MCF 10A (cell line): ENCODE data around the gene ODAD4. TPM values are rescaled to one million over a fixed set of nuclear protein-coding genes. Genes with fewer than 3 reads are reported as not detected.

Experiments
- BruUV-seq: library from RNA; stranded (reverse); fragments of 400-500 nt; replicated peaks from 2 replicates; lab custom pipeline; 2021; lab: Mats Ljungman, UMichigan
- CTCF ChIA-PET: fragments of 300-600 bp; sonication (Branson Sonifier 250); formaldehyde crosslinking; extraction: SDS; loops from one replicate; lab custom pipeline; 2021; ENCODE audit warnings: antibody characterized with exemption, inconsistent platforms; lab: Yijun Ruan, JAX
- POLR2A ChIA-PET: fragments of 300-600, 350-650 bp; sonication (Branson Sonifier 250); formaldehyde crosslinking; extraction: SDS; loops from one replicate; lab custom pipeline; 2020; ENCODE audit warnings: antibody characterized with exemption, inconsistent platforms; lab: Yijun Ruan, JAX
- DNase-seq: peaks from one replicate; pipeline ENCODE4 v3.0.0-alpha.2; 2018; ENCODE audit not compliant: unreplicated experiment
- H3K27ac Mint-ChIP-seq: one replicate; pipeline ENCODE4 v1.8.0; 2022; ENCODE audit warnings: mild to moderate bottlenecking, low read depth, mixed read lengths; ENCODE audit not compliant: unreplicated experiment
- H3K27me3 Mint-ChIP-seq: one replicate; pipeline ENCODE4 v1.8.0; 2022; ENCODE audit warnings: mixed read lengths; ENCODE audit not compliant: insufficient read depth, unreplicated experiment
- H3K36me3 Mint-ChIP-seq: one replicate; pipeline ENCODE4 v1.8.0; 2022; ENCODE audit warnings: mild to moderate bottlenecking, moderate library complexity, mixed read lengths; ENCODE audit not compliant: insufficient read depth, unreplicated experiment
- H3K4me1 Mint-ChIP-seq: one replicate; pipeline ENCODE4 v1.8.0; 2022; ENCODE audit warnings: mixed read lengths; ENCODE audit not compliant: insufficient read depth, unreplicated experiment
- H3K4me3 Mint-ChIP-seq: one replicate; pipeline ENCODE4 v1.8.0; 2022; ENCODE audit warnings: mild to moderate bottlenecking, moderate library complexity, mixed read lengths; ENCODE audit not compliant: unreplicated experiment
- H3K9me3 Mint-ChIP-seq: one replicate; pipeline ENCODE4 v1.8.0; 2022; ENCODE audit warnings: mixed read lengths; ENCODE audit not compliant: unreplicated experiment
- intact Hi-C: fragments of 100-400 bp; cut with micrococcal nuclease; formaldehyde crosslinking; loops from 2 replicates; pipeline ENCODE4 v1.14.1; 2022
- total RNA-seq: library from RNA; stranded (reverse); gene quantifications from 2 replicates; pipeline ENCODE4 v1.2.3, GENCODE V29; 2022
- TF ChIP-seq, protein P1 (sequence below): fragments of 200-600 bp; IDR thresholded peaks from one replicate; pipeline ENCODE4 v1.8.0; 2022; ENCODE audit warnings: antibody characterized with exemption, mild to moderate bottlenecking; ENCODE audit not compliant: unreplicated experiment

The ODAD4 gene
- total RNA-seq, 1 experiment from 2014 or later: 0.96 TPM

DNA sequence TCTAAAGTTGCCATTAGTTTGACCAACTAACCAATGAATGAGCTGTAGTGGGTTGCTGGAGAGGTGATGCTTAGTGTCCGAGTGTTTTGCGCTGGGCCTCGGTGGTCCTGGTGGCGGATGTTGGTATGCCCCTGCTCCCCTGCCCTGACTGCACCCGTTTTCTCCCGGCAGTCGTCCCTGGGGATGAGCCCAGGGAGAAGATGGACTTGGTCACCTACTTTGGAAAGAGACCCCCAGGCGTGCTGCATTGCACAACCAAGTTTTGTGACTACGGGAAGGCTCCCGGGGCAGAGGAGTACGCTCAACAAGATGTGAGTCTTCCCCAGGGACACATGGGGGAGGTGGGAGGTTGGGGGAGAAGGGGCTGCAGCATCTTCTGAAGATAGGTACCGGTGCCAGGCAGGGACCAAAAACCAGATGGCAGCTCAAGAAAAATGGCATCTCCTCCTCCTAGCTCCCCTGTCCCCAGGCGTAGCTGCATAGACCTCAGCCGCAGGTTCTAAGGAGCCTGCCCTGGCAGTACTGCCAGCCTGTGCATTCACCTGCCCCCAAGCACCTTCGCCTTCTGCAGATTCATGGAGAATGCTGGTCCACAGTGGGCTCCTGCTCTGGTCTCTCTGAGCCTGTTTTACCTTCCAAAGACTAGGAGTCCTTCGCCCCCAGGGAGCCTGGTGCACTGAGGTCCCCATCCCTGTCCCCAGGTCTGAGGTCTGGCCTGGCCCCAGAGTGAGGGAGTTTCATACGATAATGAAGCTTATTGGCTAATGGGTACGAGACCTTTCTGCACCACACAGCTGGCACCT, 41.5 kb downstream of the ODAD4 start:
- ChIA-PET CTCF (interaction anchor here (0.7 kb wide), 3 partner anchors 37 to 556 kb away, joined by 3 to 5 read pairs (median 4); no protein-coding TSS in a partner anchor), POLR2A (interaction anchor here (0.8 to 1.2 kb wide), 2 partner anchors 12 to 49 kb away, joined by 4 to 5 read pairs; partner anchors contain the start of gene NKIRAS2)
- H3K4me1 Mint-ChIP-seq: peaks cover 12% of the 10 kb centered on the region
- DNase-seq: no peak
- BruUV-seq: no TSS peak
- intact Hi-C loops: no loop called here
- H3K4me3 Mint-ChIP-seq: no peak overlapping the region
- TF ChIP-seq, protein P1, sequence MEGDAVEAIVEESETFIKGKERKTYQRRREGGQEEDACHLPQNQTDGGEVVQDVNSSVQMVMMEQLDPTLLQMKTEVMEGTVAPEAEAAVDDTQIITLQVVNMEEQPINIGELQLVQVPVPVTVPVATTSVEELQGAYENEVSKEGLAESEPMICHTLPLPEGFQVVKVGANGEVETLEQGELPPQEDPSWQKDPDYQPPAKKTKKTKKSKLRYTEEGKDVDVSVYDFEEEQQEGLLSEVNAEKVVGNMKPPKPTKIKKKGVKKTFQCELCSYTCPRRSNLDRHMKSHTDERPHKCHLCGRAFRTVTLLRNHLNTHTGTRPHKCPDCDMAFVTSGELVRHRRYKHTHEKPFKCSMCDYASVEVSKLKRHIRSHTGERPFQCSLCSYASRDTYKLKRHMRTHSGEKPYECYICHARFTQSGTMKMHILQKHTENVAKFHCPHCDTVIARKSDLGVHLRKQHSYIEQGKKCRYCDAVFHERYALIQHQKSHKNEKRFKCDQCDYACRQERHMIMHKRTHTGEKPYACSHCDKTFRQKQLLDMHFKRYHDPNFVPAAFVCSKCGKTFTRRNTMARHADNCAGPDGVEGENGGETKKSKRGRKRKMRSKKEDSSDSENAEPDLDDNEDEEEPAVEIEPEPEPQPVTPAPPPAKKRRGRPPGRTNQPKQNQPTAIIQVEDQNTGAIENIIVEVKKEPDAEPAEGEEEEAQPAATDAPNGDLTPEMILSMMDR: no peak
- peaks cover 84% of the 10 kb centered on the region for H3K36me3 Mint-ChIP-seq
- H3K9me3 Mint-ChIP-seq: no peaks in the 10 kb centered on the region
- H3K27ac Mint-ChIP-seq: no peak overlapping the region
- no peaks in the 10 kb centered on the region for H3K27me3 Mint-ChIP-seq

DNA sequence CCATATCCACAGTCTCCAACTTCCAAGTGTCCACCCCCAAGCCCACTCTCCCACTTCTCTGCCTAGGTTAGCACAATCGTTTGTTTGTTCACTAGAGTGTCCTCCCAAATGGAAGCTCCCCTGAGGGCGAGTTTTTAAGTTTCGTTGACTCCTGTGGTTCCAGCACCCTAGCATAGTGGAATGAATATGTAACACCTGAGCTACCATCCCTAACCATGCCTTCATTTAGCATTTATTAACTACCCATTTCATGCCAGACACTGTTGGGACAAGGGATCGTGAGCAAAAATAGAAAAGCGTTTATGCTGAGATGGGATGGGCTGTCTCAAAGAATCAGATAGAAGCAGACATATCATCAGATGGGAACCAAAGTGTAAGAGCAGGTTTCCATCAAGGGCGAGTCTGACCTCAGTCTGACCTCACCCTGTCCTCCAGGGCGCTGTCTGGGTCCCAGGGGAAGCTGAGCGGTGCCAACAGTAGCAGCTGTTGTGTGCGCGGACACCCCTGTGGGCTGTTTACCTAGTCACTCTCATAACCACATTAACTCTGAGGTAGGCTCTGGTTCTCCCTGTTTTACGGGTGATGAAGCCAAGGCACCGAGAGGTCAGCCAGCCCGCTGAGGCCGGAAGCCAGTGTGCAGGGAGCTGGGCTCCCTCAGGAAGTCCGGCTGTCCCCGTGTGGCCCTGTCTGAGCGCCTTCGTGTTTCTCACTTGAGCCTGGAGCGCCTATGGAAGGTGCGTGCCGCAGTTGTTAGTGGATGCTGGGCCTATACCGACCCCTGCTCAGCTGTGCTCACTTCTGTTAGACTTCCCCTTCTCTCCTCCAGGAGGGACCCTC, 42.4 kb downstream of the ODAD4 start:
- H3K9me3 Mint-ChIP-seq: no peaks in the 10 kb centered on the region
- TF ChIP-seq, protein P1: no peak
- ChIA-PET POLR2A (interaction anchor here (0.7 to 1.2 kb wide), 3 partner anchors 29 to 48 kb away, joined by 3 to 4 read pairs (median 4); partner anchors contain the start of genes DNAJC7 and NKIRAS2), CTCF (interaction anchor here (0.6 to 0.7 kb wide), 2 partner anchors 555 to 844 kb away, joined by 3 to 5 read pairs; no protein-coding TSS in a partner anchor)
- BruUV-seq: no TSS peak
- no peak overlapping the region for H3K4me3 Mint-ChIP-seq
- intact Hi-C loops: no loop called here
- peaks cover 10% of the 10 kb centered on the region for H3K4me1 Mint-ChIP-seq
- H3K27me3 Mint-ChIP-seq: no peaks in the 10 kb centered on the region
- H3K27ac Mint-ChIP-seq: no peak overlapping the region
- no peak for DNase-seq
- H3K36me3 Mint-ChIP-seq: peaks cover 88% of the 10 kb centered on the region

DNA sequence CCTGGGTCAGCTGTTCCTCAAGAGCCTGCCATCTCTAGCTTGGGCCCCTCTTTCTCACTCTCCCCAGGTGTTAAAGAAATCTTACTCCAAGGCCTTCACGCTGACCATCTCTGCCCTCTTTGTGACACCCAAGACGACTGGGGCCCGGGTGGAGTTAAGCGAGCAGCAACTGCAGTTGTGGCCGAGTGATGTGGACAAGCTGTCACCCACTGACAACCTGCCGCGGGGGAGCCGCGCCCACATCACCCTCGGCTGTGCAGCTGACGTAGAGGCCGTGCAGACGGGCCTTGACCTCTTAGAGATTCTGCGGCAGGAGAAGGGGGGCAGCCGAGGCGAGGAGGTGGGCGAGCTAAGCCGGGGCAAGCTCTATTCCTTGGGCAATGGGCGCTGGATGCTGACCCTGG, 43.0 kb downstream of the ODAD4 start:
- Mint-ChIP-seq H3K4me3 (no peak overlapping the region), H3K4me1 (peaks cover 6% of the 10 kb centered on the region), H3K9me3 (no peaks in the 10 kb centered on the region), H3K36me3 (peaks cover 88% of the 10 kb centered on the region), H3K27ac (no peak overlapping the region), H3K27me3 (no peaks in the 10 kb centered on the region)
- no peak for DNase-seq
- POLR2A ChIA-PET: interaction anchor here (0.7 to 1.4 kb wide), 4 partner anchors 9 to 108 kb away, joined by 3 to 7 read pairs (median 4); partner anchors contain the start of gene DNAJC7
- TF ChIP-seq, protein P1: no peak
- CTCF ChIA-PET: no interaction called here
- intact Hi-C loops: no loop called here
- no TSS peak for BruUV-seq
